GM03348 (cell line): ENCODE data around the gene SLC4A2.

Source experiments
- DNase-seq: peaks from one replicate; pipeline ENCODE4 v3.0.0; 2012; ENCODE audit warnings: low spot score

Gene SLC4A2

GRCh38 chr7:151064454-151064853, 5.1 kb downstream of the SLC4A2 start:
- DNase-seq: no peak

DNA sequence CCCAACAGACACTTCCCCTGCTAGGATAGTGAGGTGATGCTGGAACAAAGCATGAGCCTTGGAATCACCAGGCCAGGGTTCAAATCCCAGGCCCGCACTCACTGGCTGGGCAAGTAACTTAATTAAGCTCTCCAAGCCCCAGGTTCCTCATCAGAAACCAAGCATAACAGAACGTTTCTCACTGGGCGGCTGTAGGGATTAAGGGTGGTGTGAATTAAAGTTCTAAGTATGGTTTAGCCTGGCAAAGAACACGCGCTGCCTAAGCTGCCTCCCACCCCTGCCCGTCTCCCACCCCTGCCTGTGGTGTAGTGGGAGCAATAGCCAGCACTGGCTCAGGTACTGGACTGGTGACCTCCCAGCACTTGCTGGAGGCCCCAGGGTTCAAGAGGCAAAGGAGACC, 5.6 kb downstream of the SLC4A2 start:
- DNase-seq: no peak

GRCh38 chr7:151065516-151065915, 6.1 kb downstream of the SLC4A2 start:
- no peak for DNase-seq

- no peak for DNase-seq
Measured at GRCh38 chr7:151066273-151066974, 7.0 kb downstream of the SLC4A2 start.

- no peak for DNase-seq
Measured at GRCh38 chr7:151068069-151068773, 8.8 kb downstream of the SLC4A2 start.

DNA sequence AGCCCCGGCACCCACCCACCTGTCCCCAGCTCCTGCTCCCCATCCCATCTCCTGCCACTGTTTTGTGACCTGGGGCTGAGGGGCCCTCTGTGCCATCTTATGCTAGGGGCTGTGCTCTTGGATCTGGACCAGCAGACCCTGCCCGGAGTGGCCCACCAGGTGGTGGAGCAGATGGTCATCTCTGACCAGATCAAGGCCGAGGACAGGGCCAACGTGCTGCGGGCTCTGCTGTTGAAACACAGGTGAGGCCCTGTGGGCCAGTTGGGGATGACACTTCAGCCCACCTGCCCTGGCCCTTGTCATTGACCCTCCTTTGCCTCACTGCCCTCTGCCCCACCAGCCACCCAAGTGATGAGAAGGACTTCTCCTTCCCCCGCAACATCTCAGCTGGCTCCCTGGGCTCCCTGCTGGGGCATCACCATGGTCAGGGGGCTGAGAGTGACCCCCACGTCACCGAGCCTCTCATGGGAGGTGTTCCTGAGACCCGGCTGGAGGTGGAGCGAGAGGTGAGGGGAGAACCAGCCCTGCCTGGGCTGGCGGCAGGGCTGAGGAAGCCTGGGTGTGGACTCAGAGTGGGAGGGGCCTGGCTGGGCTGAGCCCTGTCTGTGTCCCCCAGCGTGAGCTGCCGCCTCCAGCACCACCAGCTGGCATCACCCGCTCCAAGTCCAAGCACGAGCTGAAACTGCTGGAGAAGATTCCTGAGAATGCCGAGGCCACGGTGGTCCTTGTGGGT, 10.6 kb downstream of the SLC4A2 start:
- DNase-seq: no peak

DNA sequence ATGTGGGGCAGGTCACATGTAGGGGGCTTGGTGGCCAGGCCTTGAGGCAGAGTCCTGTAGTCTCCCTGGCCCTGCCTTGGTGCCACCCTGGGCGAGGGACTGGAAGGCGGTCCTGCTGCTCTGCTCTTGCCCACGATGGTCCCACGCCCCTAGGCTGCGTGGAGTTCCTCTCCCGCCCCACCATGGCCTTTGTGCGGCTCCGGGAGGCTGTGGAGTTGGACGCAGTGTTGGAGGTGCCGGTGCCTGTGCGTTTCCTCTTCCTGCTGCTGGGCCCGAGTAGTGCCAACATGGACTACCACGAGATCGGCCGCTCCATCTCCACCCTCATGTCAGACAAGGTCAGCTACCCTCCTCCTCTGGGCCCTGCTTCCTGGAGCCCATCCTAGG, 11.2 kb downstream of the SLC4A2 start:
- DNase-seq: no peak

DNA sequence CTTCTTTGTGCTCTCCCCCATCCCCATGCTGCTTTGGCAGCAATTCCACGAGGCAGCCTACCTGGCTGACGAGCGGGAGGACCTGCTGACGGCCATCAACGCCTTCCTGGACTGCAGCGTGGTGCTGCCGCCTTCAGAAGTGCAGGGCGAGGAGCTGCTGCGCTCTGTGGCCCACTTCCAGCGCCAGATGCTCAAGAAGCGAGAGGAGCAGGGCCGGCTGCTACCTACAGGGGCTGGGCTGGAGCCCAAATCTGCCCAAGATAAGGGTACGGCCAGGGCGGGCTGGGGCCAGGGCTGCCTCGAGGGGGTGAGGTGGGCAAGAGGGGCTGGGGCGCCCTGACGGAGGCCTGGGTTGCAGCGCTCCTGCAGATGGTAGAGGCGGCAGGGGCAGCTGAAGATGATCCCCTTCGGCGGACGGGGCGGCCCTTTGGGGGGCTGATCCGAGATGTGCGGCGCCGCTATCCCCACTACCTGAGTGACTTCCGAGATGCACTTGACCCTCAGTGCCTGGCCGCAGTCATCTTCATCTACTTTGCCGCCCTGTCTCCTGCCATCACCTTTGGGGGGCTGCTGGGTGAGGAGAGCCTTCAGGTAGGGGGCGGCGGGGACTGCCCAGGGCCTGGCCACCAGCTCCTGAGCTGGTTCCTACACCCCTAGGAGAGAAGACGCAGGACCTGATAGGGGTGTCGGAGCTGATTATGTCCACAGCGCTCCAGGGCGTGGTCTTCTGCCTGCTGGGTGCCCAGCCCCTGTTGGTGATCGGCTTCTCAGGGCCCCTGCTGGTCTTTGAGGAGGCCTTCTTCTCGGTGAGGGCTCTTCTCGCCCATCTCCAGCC, 11.9 kb downstream of the SLC4A2 start:
- no peak for DNase-seq

DNA sequence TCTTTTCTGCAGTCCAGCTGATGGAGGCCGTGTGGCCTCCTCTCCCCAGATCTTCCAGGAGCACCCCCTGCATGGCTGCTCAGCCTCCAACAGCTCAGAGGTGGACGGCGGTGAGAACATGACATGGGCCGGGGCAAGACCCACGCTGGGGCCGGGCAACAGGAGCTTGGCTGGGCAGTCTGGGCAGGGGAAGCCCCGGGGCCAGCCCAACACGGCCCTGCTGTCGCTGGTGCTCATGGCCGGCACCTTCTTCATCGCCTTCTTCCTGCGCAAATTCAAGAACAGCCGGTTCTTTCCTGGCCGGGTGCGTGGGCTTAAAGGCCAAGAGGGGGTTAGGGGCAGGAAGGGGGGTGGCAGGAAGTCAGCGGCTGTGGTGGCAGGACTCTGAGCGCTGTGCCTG, 14.6 kb downstream of the SLC4A2 start:
- DNase-seq: no peak

GRCh38 chr7:151074817-151075661, 15.7 kb downstream of the SLC4A2 start:
- no peak for DNase-seq

GRCh38 chr7:151075662-151075971, 16.2 kb downstream of the SLC4A2 start:
- DNase-seq: no peak

GRCh38 chr7:151075978-151076426, 16.6 kb downstream of the SLC4A2 start:
- DNase-seq: no peak

GRCh38 chr7:151076863-151077704, 17.7 kb downstream of the SLC4A2 start:
- DNase-seq: peak; percentile 54

DNA sequence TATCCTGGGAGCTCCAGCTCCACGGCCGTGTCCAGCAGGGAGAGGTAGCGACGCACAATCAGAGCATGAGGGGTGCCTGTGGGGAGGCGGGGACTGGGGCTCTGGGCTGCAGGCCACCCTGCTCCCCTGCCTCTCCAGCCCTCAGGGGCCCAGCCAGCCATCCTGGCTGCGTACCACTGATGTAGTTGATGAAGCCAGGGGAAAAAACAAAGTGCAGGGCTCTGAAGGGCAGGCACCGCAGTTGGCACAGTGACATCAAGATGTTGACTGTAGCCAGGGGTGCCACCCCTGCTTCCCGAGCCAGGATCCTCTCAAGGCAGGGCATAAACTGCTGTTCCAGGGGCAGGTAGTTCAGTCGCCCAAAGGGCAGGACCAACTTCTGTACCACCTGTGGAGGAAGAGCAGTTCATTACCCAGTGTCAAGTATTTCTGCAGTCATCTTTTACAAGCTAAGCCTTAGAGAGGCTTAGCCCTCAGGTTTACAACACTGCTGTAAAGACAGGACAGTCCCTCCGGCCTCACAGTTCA, 18.4 kb downstream of the SLC4A2 start:
- DNase-seq: no peak

- DNase-seq: peak; percentile 35
Measured at GRCh38 chr7:151078233-151079040, 19.0 kb downstream of the SLC4A2 start.

DNA sequence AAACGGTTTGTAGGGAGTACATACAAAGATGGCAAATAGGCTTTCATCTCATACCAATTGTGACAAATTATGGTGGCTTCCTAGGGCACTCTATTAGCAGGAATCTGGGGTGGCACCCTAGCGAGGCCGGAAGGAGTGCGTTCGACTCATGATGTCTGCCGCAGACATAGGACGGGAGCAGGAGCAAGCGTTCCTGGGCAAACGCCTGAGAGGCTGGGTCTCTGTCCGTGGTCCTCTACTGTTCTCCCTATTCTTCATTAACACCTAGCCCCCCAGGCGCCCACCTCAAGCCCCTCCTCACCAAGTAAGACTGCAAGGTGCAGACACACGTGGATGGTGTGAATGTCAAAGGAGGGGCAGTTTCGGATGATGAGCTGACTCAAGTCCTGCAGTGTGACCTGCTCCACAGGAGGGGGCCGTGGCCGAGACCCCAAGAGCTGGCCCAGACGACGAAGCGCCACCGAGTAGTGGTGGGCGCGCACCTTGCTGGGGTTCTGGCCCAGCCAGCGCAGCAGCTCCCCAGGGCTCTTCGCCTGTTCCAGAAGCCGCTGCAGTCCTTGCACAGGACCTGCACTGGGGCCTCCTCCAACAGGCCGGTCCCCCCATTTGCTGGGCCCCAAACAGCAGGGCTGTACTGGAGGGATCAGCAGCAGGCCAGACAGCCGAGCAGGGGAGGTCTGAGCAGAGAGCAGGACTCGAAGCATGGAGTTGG, 20.0 kb downstream of the SLC4A2 start:
- DNase-seq: no peak

- peak; percentile 36 for DNase-seq
Measured at GRCh38 chr7:151080067-151080521, 20.7 kb downstream of the SLC4A2 start.

DNA sequence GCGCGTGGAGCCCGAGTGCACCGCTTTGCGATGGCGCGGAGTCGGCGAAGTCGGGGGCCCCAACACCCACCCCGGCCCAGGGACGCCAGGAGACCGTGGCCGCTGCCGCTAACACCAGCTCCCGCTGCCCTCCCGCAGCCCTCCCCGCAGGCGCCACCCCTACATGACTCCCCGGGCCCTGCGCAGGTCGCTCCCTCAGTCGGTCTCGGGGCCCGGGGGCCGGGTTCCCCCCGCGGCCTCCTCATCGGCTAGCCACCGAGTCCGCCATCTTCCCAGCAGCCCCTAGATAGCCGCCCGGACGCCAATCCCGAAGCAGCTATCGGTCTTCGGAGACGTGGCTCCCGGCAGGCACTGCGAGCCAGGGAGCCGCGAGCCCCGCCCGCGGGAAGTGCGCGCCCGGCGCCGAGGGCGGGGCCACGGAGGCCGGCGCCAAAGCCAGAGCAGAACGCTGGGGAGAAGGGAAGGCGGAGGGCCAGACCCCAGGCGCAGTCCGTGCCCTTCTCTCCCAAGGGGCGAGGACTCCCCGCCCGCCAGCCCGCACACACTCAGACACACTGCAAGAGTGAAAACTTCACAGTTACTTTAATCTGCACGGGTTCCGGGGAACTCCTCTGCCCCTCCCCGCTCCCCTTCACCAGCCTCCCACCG, 21.3 kb downstream of the SLC4A2 start, which contains the start of gene FASTK:
FASTK (minus strand) TSS at position 288 of the 648 bp plus-strand sequence; CDS start at position 245, 43 bp downstream.
- DNase-seq: peak; percentile 97
